GM19043 (cell line): ENCODE measurements around the gene EVL.
"Not testable (repeated sequence)": the region's sequence is repeated elsewhere in the genome, so short reads cannot be mapped to it uniquely, and the experiment has no call there.

Experiments used
- ATAC-seq: cut with Tn5 transposase; IDR thresholded peaks from one replicate; pipeline ENCODE4 v1.9.1; 2021; ENCODE audit warnings: low read depth; ENCODE audit not compliant: unreplicated experiment

Gene EVL, protein sequence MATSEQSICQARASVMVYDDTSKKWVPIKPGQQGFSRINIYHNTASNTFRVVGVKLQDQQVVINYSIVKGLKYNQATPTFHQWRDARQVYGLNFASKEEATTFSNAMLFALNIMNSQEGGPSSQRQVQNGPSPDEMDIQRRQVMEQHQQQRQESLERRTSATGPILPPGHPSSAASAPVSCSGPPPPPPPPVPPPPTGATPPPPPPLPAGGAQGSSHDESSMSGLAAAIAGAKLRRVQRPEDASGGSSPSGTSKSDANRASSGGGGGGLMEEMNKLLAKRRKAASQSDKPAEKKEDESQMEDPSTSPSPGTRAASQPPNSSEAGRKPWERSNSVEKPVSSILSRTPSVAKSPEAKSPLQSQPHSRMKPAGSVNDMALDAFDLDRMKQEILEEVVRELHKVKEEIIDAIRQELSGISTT

GRCh38 chr14:100065111-100065871 lies at the start of gene EVL:
Gene EVL, plus strand, starts transcription at chr14:100065422. Its CDS starts 79 bp downstream, at chr14:100065501.
- ATAC-seq: peak; percentile 37

- ATAC-seq: no peak
Observed at GRCh38 chr14:100017553-100017952, 47.7 kb upstream of the EVL start.

DNA sequence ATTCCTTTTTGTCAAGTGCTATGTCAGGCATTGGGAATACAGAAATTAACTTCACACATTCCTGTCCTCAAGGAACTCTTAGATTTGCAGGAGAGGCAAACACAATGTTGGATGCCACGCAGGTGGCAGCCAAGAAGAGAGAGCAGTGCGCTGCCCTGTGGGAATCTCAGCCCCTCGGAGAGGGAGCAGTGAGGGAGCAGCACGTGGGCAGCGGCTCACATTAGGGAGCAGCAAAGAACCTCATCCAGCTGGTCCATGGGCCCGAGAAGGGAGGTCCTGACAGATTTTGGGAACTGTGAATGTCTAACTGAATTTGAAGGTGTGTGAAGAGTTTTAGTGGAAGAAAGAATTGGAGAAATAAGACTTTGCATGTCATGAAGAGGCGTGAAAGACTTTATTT lies 47.2 kb upstream of the EVL start:
- no peak for ATAC-seq

DNA sequence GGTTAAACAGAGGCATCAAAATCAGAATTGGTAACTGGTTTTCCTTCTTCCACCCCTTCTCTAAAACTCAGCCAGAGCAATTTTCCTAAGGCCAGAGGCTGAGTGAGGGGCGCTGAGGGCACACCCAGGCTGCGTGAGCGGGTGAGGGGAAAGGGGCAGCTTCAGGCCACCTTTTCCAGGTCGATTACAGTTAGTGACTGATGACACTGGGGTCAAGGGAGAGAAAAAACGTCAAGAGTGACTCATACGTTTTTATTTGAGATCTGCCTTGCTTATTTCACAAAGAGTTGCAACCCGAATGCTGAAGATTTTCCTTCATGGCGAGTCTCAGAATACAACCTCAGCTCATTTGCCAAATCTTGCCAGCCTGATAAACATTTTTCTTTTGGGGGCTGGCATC lies 46.7 kb upstream of the EVL start:
- ATAC-seq: no peak

- ATAC-seq: no peak
Observed at GRCh38 chr14:100019156-100019744, 46.0 kb upstream of the EVL start.

GRCh38 chr14:100020629-100021028 lies 44.6 kb upstream of the EVL start:
- no peak for ATAC-seq

DNA sequence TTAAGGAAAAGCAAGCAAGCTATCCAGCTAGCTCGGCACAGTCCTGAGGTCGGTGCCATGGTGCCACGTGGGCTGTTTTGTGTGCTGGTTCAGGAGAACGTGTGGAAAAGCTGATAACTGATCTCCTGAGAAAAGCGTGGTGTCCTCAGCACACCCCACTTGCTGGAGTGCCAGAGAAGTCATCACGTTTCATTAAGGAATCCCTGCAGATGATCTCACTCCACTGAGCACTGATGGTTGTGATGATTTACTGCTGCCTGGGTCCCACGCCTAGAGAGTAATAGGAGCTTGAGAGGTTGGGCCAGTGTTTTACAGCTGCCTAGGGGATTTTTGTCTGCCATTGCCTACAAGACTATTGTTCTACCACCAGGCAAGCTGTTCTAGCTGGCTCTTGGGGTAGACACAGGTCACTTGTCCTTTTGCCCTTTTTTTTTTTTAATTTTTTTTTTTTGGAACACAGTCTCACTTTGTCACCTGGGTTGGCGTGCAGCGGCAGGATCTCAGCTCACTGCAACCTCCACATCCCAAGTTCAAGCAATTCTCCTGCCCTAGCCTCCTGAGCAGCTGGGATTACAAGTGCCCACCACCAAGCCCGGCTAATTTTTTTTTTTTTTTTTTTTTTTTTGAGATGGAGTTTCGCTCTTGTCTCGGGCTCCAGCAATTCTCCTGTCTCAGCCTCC lies 42.3 kb upstream of the EVL start:
- ATAC-seq: no peak

DNA sequence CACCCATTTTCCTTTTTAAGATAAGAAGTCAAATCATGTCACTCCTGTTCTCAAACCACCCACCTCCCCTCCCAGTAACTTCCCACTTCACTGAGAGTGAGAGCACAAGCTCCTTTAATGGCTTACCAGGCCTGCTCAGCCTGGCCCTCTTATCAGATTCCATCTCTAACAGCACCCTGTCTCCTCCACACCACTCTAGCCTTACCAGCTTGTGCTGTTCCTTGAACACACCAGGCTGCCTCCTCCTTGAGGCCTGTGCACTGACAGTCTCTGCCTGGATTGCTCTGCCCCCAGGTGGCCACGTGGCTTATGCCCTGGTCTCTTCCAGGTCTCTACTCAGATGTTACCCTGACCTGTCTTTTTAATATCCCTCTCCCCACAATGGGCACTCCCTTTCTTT lies 40.1 kb upstream of the EVL start:
- peak; percentile 61 for ATAC-seq

DNA sequence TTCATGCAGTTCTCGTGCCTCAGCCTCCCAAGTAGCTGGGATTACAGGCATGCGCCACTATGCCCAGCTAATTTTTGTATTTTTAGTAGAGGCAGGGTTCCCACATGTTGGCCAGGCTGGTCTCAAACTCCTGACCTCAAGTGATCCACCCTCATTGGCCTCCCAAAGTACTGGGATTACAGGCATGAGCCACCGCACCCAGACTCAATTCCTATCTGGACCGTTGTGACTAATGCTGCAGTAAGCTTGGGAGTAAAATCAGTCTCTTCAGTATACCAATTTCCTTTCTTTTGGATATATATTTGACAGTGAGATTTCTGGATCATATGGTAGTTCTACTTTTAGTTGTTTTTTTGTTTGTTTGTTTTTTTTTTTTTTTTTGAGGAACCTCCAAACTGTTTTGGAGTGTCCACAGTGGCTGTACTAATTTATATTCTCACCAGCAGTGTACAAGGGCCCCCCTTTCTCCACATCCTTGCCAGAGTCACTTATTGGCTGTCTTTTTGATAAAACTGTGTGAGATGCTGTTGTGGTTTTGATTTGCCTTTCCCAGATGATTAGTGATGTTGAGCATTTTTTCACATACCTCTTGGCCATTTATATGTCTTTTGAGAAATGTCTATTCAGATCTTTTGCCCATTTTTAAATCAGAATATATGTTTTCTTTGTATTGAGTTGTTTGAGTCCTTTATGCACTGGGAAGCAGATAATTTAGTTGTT lies 37.3 kb upstream of the EVL start:
- ATAC-seq: no peak

DNA sequence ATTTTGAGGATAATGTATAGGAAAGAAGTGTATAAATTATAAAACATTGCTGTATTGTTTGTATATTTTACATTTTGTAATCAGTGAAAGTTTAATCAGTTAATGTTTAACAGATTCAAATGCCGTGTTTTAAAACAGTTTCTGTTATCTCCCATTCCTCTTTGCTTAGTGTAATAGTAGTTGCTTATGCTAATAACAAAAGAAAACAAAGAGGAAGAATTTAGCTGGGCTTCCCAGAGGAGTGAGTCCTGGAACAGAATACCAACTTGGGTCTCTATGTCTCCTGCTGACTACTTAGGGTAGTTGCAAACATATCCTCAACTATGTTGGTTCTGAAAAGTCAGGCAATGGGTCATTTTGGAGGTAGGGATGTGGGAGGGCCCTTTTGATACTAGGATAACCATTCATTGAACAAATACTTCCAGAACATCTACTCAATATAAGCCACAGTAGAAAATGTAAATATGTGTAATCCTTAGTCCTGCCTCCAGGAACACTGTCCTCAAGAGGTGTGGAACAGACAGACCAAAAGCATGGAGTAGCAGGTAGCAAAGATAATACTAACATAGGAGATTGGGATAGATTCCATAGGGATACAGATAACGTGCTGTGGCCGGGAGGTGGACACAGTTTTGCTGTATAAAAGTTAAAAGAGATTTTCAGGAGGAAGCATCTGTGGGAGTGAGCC lies 36.1 kb upstream of the EVL start:
- no peak for ATAC-seq

GRCh38 chr14:100030006-100030405 lies 35.2 kb upstream of the EVL start:
- ATAC-seq: not testable (repeated sequence)

GRCh38 chr14:100030452-100031153 lies 34.6 kb upstream of the EVL start:
- ATAC-seq: no peak

- no peak for ATAC-seq
Observed at GRCh38 chr14:100031506-100032281, 33.5 kb upstream of the EVL start.

- no peak for ATAC-seq
Observed at GRCh38 chr14:100032738-100033137, 32.5 kb upstream of the EVL start.

DNA sequence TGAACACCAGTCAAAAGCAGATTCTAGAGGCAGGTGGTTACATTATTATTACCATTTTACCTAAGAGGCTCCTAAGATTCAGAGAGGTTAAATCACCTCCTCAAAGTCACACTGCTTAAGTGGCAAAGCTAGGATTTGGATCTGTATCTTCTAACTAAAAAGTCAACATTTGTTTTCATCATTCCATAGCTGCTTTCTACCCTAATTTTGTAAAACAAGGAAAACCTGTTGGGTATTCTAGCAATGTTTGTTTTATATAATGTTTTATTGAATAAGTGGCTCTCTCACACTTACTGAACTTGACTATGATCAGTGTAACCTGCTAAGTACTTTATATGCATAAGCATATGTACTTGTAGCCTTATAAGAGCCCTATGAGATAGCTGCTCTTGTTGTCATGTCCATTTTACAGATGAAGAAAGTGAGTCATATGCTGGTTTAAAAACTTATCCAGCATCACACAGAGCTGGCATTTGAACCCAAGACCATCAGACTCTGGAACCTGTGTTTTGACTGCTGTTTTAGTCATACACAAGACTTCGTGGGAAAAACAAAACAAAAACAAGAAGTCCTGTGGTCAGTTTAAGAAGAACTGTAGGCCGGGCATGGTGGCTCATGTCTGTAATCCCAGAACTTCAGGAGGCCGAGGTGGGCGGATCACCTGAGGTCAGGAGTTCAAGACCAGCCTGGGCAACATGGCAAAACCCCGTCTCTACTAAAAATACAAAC lies 31.7 kb upstream of the EVL start:
- ATAC-seq: no peak

DNA sequence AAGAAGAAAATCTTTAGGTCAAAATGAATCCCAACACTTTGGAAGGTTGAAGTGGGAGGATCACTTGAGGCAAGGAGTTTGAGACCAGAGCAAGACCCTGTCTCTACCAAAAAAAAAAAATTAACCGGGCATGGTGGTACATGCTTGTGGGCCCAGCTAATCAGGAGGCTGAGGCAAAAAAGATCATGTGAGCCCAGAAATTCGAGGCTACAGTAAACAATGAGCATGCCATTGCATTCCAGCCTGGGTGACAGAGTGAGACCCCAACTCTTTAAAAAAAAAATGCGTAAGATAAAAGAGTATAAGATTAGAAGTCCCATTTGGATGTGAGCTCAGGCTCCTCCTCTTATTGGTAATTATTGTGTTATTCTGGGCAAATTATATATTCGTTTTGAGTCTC lies 30.8 kb upstream of the EVL start:
- ATAC-seq: no peak

GRCh38 chr14:100034961-100035500 lies 30.2 kb upstream of the EVL start:
- no peak for ATAC-seq
